Panc1 (cell line): Measurements from ENCODE around the gene MSANTD2. TPM values are rescaled to one million over a fixed set of nuclear protein-coding genes. Genes with fewer than 3 reads are reported as not detected.

Experiments used
- ATAC-seq: fragments of 200-7000 bp; cut with Tn5 transposase; 2 replicates; pipeline ENCODE4 v1.9.1; 2020; ENCODE audit warnings: mild to moderate bottlenecking, moderate library complexity
- Bru-seq: library from RNA; stranded (reverse); fragments of 400-500 nt; gene quantifications from one replicate; lab custom pipeline; 2021; lab: Mats Ljungman, UMichigan
- BruChase-seq, 2 experiments: library from RNA; stranded (reverse); fragments of 400-500 nt; gene quantifications; one replicate each; lab custom pipeline; 2021; lab: Mats Ljungman, UMichigan
- BruUV-seq: library from RNA; stranded (reverse); fragments of 400-500 nt; replicated peaks from 2 replicates; lab custom pipeline; 2021; lab: Mats Ljungman, UMichigan
- CTCF ChIA-PET: fragments of 300-600 bp; sonication (Branson Sonifier 250); formaldehyde crosslinking; loops from one replicate; lab custom pipeline; 2022; ENCODE audit warnings: antibody characterized with exemption; lab: Charles Lee
- POLR2A ChIA-PET: fragments of 300-600 bp; sonication (Branson Sonifier 250); formaldehyde crosslinking; loops from one replicate; lab custom pipeline; 2022; ENCODE audit warnings: antibody characterized with exemption; lab: Charles Lee
- DNase-seq: peaks from one replicate; pipeline ENCODE4 v3.0.0-alpha.2; 2010; ENCODE audit warnings: low read depth, low spot score
- H3K27ac ChIP-seq: 2 replicates; pipeline ENCODE4 v1.5.1; 2011; ENCODE audit warnings: mild to moderate bottlenecking, low read length, inconsistent platforms
- H3K27me3 ChIP-seq: fragments of 200-500 bp; sonication (Bioruptor generic); 2 replicates; pipeline ENCODE4 v1.6.0; 2014; ENCODE audit warnings: low read length, inconsistent platforms; ENCODE audit not compliant: control insufficient read depth, insufficient read depth
- H3K36me3 ChIP-seq: fragments of 200-500 bp; sonication (Bioruptor generic); 2 replicates; pipeline ENCODE4 v1.5.1; 2014; ENCODE audit warnings: inconsistent platforms, mild to moderate bottlenecking, low read length, moderate library complexity; ENCODE audit not compliant: control insufficient read depth, insufficient read depth
- H3K4me1 ChIP-seq: 2 replicates; pipeline ENCODE4 v1.5.1; 2011; ENCODE audit warnings: inconsistent platforms, mild to moderate bottlenecking, low read length, moderate library complexity; ENCODE audit not compliant: control insufficient read depth, insufficient read depth
- H3K4me3 ChIP-seq, 2 experiments: 2 replicates each; pipeline ENCODE4 v1.5.1; 2011 to 2012; ENCODE audit warnings: low read depth in 2 of 2, low read length in 2 of 2, mild to moderate bottlenecking in 2 of 2, inconsistent platforms in 1 of 2, moderate library complexity in 1 of 2
- H3K9me3 ChIP-seq: fragments of 200-500 bp; sonication (Bioruptor generic); 2 replicates; pipeline ENCODE4 v1.5.1; 2014; ENCODE audit warnings: low read depth, mild to moderate bottlenecking, inconsistent platforms, low read length, moderate library complexity; ENCODE audit not compliant: control insufficient read depth, insufficient read depth
- POLR2AphosphoS5 ChIP-seq: IDR thresholded peaks from 2 replicates; pipeline ENCODE4 v1.6.1; 2012; ENCODE audit warnings: mild to moderate bottlenecking, low read depth, low read length, moderate library complexity
- SIN3A ChIP-seq: IDR thresholded peaks from 2 replicates; pipeline ENCODE4 v1.6.1; 2012; ENCODE audit warnings: low read depth, mild to moderate bottlenecking, low read length, moderate library complexity, borderline replicate concordance; ENCODE audit not compliant: insufficient read depth
- TCF7L2 ChIP-seq: IDR thresholded peaks from 2 replicates; pipeline ENCODE4 v1.6.1; 2011; ENCODE audit warnings: mild to moderate bottlenecking, low read depth, low read length, inconsistent platforms
- in situ Hi-C: cut with HindIII; loops from 2 replicates; pipeline ENCODE4 v1.10.0; 2016; ENCODE audit warnings: low sequenced_read_pairs, low pct_unique_long_range_greater_than_20kb
- intact Hi-C: fragments of 100-400 bp; cut with micrococcal nuclease; formaldehyde crosslinking; loops from one replicate; pipeline ENCODE4 v1.10.0; 2022; ENCODE audit not compliant: unreplicated experiment
- long read RNA-seq: library from polyadenylated mRNA; unstranded; transcript quantifications from one replicate; pipeline ENCODE4 v2.0.0, GENCODE V29; 2021; ENCODE audit not compliant: unreplicated experiment
- polyA plus RNA-seq: library from polyadenylated mRNA; unstranded; fragments of >200 nt; gene quantifications from one replicate; pipeline ENCODE4 v1.2.1, GENCODE V29; 2012; ENCODE audit warnings: missing spikeins; ENCODE audit not compliant: insufficient read length
- total RNA-seq: library from RNA; stranded (reverse); gene quantifications from one replicate; pipeline ENCODE4 v1.2.1, GENCODE V29; 2021; ENCODE audit not compliant: unreplicated experiment
- TF ChIP-seq, protein P1 (sequence below), 2 experiments: IDR thresholded peaks; 2 replicates each; pipeline ENCODE4 v1.6.1; 2011 to 2012; ENCODE audit warnings: low read depth in 2 of 2, control low read depth in 1 of 2, low read length in 1 of 2, mild to moderate bottlenecking in 1 of 2, moderate library complexity in 1 of 2; ENCODE audit not compliant: insufficient read depth in 1 of 2
- TF ChIP-seq, protein P2 (sequence below): fragments of 450-650 bp; IDR thresholded peaks from 2 replicates; pipeline ENCODE4 v1.5.1; 2017; ENCODE audit warnings: mild to moderate bottlenecking

The MSANTD2 gene
- 20.5 TPM for total RNA-seq
- polyA plus RNA-seq, result 12.2 TPM
- percentile 88 among the genes with signal in this experiment for Bru-seq, nascent RNA
- percentile 97 among the genes with signal in this experiment for BruChase-seq, experiment 1, labeled RNA remaining after a 2-hour chase
- percentile 93 among the genes with signal in this experiment for BruChase-seq, experiment 2, labeled RNA remaining after a 6-hour chase
- long read RNA-seq, transcript MSANTD2-201 (4 exons, 2,495 nt), result major isoform, 9 of 20 reads
- long read RNA-seq, partial matches to known transcripts, result 0 of 20 reads
- long read RNA-seq, other reads (novel, unspliced or antisense), result 5 of 20 reads

DNA sequence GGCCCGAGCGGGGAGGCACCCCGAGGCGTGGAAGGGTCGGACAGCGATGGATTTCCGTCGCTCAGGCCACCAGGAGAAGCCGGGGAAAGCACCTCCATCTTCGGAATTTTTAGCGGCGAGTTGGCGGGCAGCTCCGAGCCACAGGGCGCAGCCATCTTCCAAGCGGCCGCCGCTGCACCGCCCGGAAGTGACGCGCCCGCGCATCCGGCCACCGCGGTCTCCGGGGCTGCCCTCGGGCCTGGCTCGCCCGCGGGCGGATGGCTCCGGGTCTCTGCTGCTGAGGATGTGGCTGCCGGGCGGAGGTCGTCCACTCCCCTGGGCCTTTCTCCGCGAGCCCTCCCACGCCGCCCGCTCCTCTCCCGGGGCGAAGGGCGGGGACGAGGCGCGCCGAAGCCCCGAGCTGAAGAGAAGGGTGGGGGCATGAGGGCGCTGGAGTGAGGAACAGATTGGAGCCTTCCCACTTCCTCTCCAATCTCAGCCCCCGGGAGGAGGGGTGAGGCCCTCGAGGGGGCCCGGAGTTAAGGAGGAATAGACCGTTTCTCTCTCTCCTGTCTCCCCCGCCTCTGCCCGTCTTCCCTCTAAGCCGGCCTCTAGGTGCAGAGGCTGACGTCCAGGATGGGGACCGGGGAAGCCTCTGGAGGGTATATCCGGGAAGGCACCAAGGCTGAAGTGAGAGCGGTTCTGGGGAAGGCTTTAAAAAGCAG is at the start of gene MSANTD2:
MSANTD2 (minus strand) TSS at position 181 of the 704 bp plus-strand sequence; CDS start at position 155, 26 bp downstream.
- intact Hi-C loops, result loop anchor here (5.0 kb wide), 1 partner anchor 37 kb away; no protein-coding TSS in a partner anchor
- H3K9me3 ChIP-seq, result no peaks in the 10 kb centered on the region
- BruUV-seq, result no TSS peak
- in situ Hi-C loops, result no loop called here
- H3K4me1 ChIP-seq, result peaks cover 23% of the 10 kb centered on the region
- DNase-seq (peak; percentile 17), ATAC-seq (peak; percentile 98)
- no peaks in the 10 kb centered on the region for H3K27me3 ChIP-seq
- POLR2A ChIA-PET, result interaction anchor here (0.5 kb wide), 1 partner anchor 57 kb away, joined by 3 read pairs; no protein-coding TSS in a partner anchor
- peak within 1 kb of the TSS; percentile 96 for H3K27ac ChIP-seq
- CTCF ChIA-PET, result interaction anchor here (0.6 to 1.2 kb wide), 3 partner anchors 11 to 126 kb away, joined by 3 to 4 read pairs (median 3); no protein-coding TSS in a partner anchor
- H3K4me3 ChIP-seq, result peak within 1 kb of the TSS; percentile 75 to 84
- H3K36me3 ChIP-seq, result no peaks in the 10 kb centered on the region
- TF ChIP-seq SIN3A, result no peak; the same call in 1 of the 2 replicates
- TF ChIP-seq, protein P1, sequence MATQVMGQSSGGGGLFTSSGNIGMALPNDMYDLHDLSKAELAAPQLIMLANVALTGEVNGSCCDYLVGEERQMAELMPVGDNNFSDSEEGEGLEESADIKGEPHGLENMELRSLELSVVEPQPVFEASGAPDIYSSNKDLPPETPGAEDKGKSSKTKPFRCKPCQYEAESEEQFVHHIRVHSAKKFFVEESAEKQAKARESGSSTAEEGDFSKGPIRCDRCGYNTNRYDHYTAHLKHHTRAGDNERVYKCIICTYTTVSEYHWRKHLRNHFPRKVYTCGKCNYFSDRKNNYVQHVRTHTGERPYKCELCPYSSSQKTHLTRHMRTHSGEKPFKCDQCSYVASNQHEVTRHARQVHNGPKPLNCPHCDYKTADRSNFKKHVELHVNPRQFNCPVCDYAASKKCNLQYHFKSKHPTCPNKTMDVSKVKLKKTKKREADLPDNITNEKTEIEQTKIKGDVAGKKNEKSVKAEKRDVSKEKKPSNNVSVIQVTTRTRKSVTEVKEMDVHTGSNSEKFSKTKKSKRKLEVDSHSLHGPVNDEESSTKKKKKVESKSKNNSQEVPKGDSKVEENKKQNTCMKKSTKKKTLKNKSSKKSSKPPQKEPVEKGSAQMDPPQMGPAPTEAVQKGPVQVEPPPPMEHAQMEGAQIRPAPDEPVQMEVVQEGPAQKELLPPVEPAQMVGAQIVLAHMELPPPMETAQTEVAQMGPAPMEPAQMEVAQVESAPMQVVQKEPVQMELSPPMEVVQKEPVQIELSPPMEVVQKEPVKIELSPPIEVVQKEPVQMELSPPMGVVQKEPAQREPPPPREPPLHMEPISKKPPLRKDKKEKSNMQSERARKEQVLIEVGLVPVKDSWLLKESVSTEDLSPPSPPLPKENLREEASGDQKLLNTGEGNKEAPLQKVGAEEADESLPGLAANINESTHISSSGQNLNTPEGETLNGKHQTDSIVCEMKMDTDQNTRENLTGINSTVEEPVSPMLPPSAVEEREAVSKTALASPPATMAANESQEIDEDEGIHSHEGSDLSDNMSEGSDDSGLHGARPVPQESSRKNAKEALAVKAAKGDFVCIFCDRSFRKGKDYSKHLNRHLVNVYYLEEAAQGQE (IDR thresholded peaks at IDR 0.05; ENCODE audit: insufficient read depth in 1 of 2, low read depth in 2 of 2, low read length in 1 of 2), result peak in 1 of 2 experiments; percentile 49; a peak in 2 of 4 replicates
- TF ChIP-seq, protein P2, sequence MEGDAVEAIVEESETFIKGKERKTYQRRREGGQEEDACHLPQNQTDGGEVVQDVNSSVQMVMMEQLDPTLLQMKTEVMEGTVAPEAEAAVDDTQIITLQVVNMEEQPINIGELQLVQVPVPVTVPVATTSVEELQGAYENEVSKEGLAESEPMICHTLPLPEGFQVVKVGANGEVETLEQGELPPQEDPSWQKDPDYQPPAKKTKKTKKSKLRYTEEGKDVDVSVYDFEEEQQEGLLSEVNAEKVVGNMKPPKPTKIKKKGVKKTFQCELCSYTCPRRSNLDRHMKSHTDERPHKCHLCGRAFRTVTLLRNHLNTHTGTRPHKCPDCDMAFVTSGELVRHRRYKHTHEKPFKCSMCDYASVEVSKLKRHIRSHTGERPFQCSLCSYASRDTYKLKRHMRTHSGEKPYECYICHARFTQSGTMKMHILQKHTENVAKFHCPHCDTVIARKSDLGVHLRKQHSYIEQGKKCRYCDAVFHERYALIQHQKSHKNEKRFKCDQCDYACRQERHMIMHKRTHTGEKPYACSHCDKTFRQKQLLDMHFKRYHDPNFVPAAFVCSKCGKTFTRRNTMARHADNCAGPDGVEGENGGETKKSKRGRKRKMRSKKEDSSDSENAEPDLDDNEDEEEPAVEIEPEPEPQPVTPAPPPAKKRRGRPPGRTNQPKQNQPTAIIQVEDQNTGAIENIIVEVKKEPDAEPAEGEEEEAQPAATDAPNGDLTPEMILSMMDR, result no peak
- TF ChIP-seq POLR2AphosphoS5, result peak; percentile 92
- TF ChIP-seq TCF7L2, result peak; percentile 75

DNA sequence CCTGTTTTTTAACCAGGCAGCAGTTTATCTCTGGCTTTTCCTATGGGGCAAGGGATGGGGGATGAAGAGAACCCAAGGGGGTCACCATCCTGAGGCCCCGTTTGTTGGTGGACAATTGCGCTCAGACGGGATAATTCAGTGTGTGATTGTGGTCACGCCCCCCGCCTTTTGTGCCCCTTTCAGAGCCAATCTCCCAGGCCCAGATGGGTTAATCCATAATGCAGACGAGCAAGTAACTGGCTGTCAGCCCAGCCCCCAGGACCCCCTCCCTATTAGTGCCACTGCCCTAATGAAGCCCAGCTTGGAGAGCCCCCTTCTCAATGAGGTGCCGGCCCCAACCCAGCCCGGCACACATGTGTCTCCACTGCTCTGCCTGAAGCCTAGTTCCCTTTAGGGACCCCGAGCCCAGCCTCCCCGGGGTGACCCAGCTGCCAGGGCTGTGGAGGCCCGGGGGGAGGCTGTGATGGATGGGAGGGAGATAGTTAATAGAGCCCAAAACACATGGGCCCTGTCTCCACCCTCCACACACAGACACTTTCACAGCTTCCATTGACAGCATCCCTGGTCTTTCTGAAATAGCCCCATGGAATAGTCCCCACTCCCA is 46.0 kb upstream of the MSANTD2 start:
- ChIA-PET POLR2A (interaction anchor here (0.6 kb wide), 1 partner anchor 12 kb away, joined by 5 read pairs; no protein-coding TSS in a partner anchor), CTCF (no interaction called here)
- no peak for DNase-seq
- Histone ChIP-seq H3K4me3 (no peak overlapping the region), H3K27me3 (peaks cover 89% of the 10 kb centered on the region), H3K4me1 (peaks cover 3% of the 10 kb centered on the region; the same call in 1 of the 2 replicates), H3K27ac (no peak overlapping the region), H3K36me3 (no peaks in the 10 kb centered on the region), H3K9me3 (no peaks in the 10 kb centered on the region)
- intact Hi-C loops, result no loop called here
- TF ChIP-seq TCF7L2, result no peak
- TF ChIP-seq, protein P1 (IDR thresholded peaks at IDR 0.05; ENCODE audit: insufficient read depth in 1 of 2, low read depth in 2 of 2, low read length in 1 of 2), result no peak
- TF ChIP-seq, protein P2, result no peak
- TF ChIP-seq SIN3A, result no peak
- TF ChIP-seq POLR2AphosphoS5, result no peak
- in situ Hi-C loops, result no loop called here
- no TSS peak for BruUV-seq
- no peak for ATAC-seq
